Kidney (tissue), 14 donors: ENCODE results near the gene ITPR2. TPM values are rescaled to one million over a fixed set of nuclear protein-coding genes. Genes with fewer than 3 reads are reported as not detected.

Experiments
- DNase-seq, 5 donors: peaks; one replicate each; pipeline ENCODE4 v3.0.0-alpha.2; 2013 to 2020
- FAIRE-seq: peaks from 2 replicates; lab custom pipeline; 2012; peaks lifted over from hg19 to GRCh38; lab: Jason Lieb, UNC
- H3K27ac ChIP-seq, 2 donors: one replicate each; pipeline ENCODE4 v1.7.0; 2013; ENCODE audit warnings: low read depth in 2 of 2, low read length in 2 of 2, inconsistent platforms in 1 of 2
- H3K27me3 ChIP-seq: one replicate; pipeline ENCODE4 v1.7.1; 2013; ENCODE audit warnings: low read length, inconsistent platforms; ENCODE audit not compliant: control insufficient read depth, insufficient read depth
- H3K36me3 ChIP-seq, 3 donors: one replicate each; pipeline versions ENCODE4 v1.7.0 to v1.7.1; 2013; ENCODE audit warnings: low read length in 3 of 3, control low read depth in 1 of 3, inconsistent platforms in 1 of 3; ENCODE audit not compliant: insufficient read depth in 3 of 3, control insufficient read depth in 2 of 3
- H3K4me1 ChIP-seq, 3 donors: one replicate each; pipeline versions ENCODE4 v1.7.0 to v1.7.1; 2013; ENCODE audit warnings: low read length in 3 of 3, inconsistent platforms in 1 of 3, low read depth in 1 of 3; ENCODE audit not compliant: control insufficient read depth in 2 of 3, insufficient read depth in 2 of 3
- H3K4me3 ChIP-seq, 3 donors: one replicate each; pipeline versions ENCODE4 v1.7.0 to v1.8.1; 2013; ENCODE audit warnings: low read length in 3 of 3, control low read depth in 1 of 3, inconsistent platforms in 1 of 3
- H3K9ac ChIP-seq, 3 donors: one replicate each; pipeline versions ENCODE4 v1.7.0 to v1.7.1; 2013; ENCODE audit warnings: low read length in 3 of 3, control low read depth in 1 of 3, inconsistent platforms in 1 of 3
- H3K9me3 ChIP-seq, 3 donors: one replicate each; pipeline versions ENCODE4 v1.7.0 to v1.7.1; 2013; ENCODE audit warnings: low read length in 3 of 3, control low read depth in 1 of 3, inconsistent platforms in 1 of 3; ENCODE audit not compliant: control insufficient read depth in 2 of 3, insufficient read depth in 1 of 3
- CTCF ChIP-seq: IDR thresholded peaks from 3 replicates; pipeline ENCODE4 v1.5.1; 2012; ENCODE audit warnings: mild to moderate bottlenecking, moderate library complexity, borderline replicate concordance; ENCODE audit not compliant: insufficient read depth; ENCODE audit errors: extremely low read depth
- intact Hi-C: fragments of 100-400 bp; cut with DNase I; formaldehyde crosslinking; loops from one replicate; pipeline ENCODE4 v1.11.1; 2022
- polyA plus RNA-seq: library from polyadenylated mRNA; stranded (reverse); fragments of 350-450 nt; fragmentation: Illumina TruSeq; extraction: RNeasy Lipid Tissue Mini Kit (QIAGEN cat#74804); gene quantifications from one replicate; pipeline ENCODE4 v1.2.3, GENCODE V29; 2014; ENCODE audit warnings: low read depth, low replicate concordance; ENCODE audit not compliant: insufficient read depth
- total RNA-seq: library from RNA; stranded (reverse); fragmentation: NEBNext Ultra II Directional; extraction: Animal tissue kit (Norgen Biotek cat#: 25700); gene quantifications from one replicate; pipeline ENCODE4 v1.2.1, GENCODE V29; 2021
- donor health status: control.
- donor health status: control.
- donor health status: control.
- donor health status: control.
- donor health status: control.
- donor health status: DM: yes; HTN: yes; CAD: no.
- donor health status: Normal renal cell carcinoma (clear cell type).

The ITPR2 gene
- total and polyA plus RNA-seq, 2 donors from 2014 or later = 5.7 to 56.9 TPM

GRCh38 chr12:26573225-26573909 is 259.6 kb downstream of the ITPR2 start:
- Histone ChIP-seq H3K9ac (no peak overlapping the region), H3K36me3 (peaks cover 0 to 15% (median 7%) of the 10 kb centered on the region in 3 donors), H3K27ac (no peak overlapping the region), H3K9me3 (no peaks in the 10 kb centered on the region), H3K4me3 (no peak overlapping the region), H3K4me1 (no peaks in the 10 kb centered on the region), H3K27me3 (no peaks in the 10 kb centered on the region)
- no peak for FAIRE-seq
- DNase-seq = no peak
- TF ChIP-seq CTCF = no peak
- intact Hi-C loops = no loop called here

- Histone ChIP-seq H3K9me3 (no peaks in the 10 kb centered on the region), H3K27ac (no peak overlapping the region), H3K27me3 (no peaks in the 10 kb centered on the region), H3K9ac (no peak overlapping the region), H3K4me3 (no peak overlapping the region), H3K4me1 (no peaks in the 10 kb centered on the region), H3K36me3 (peaks cover 0 to 10% (median 7%) of the 10 kb centered on the region in 3 donors)
- TF ChIP-seq CTCF = no peak
- intact Hi-C loops = no loop called here
- DNase-seq = no peak
- FAIRE-seq = no peak
Measured at GRCh38 chr12:26572137-26572536, 260.9 kb downstream of the ITPR2 start.

GRCh38 chr12:26571560-26571959 is 261.4 kb downstream of the ITPR2 start:
- Histone ChIP-seq H3K9ac (no peak overlapping the region), H3K36me3 (peaks cover 0 to 8% (median 4%) of the 10 kb centered on the region in 3 donors), H3K4me1 (no peaks in the 10 kb centered on the region), H3K4me3 (no peak overlapping the region), H3K9me3 (no peaks in the 10 kb centered on the region), H3K27ac (no peak overlapping the region), H3K27me3 (no peaks in the 10 kb centered on the region)
- intact Hi-C loops = no loop called here
- FAIRE-seq (no peak), DNase-seq (no peak)
- TF ChIP-seq CTCF = no peak
